Stimulated activated CD4-positive, alpha-beta T cell treated with anti-CD3 and anti-CD28 coated beads, Interleukin-4, amount 100 ng/mL, for 48 hours (primary cell): ENCODE data around the gene SUGCT.
"Not testable (repeated sequence)": the region's sequence is repeated elsewhere in the genome, so short reads cannot be mapped to it uniquely, and the experiment has no call there.

ENCODE experiments used
- DNase-seq, 2 donors: peaks; one replicate each; pipeline ENCODE4 v3.0.0-alpha.2; 2020; ENCODE audit warnings: low read depth in 2 of 2

The SUGCT gene

GRCh38 chr7:40248681-40249080 is 113.9 kb downstream of the SUGCT start:
- DNase-seq = no peak

GRCh38 chr7:40253444-40253843 is 118.6 kb downstream of the SUGCT start:
- DNase-seq = not testable (repeated sequence)

- no peak for DNase-seq
These were observed 129.1 kb downstream of the SUGCT start for GRCh38 chr7:40263752-40264390.

- no peak for DNase-seq
These were observed 132.8 kb downstream of the SUGCT start for GRCh38 chr7:40267583-40267982.

- DNase-seq = not testable (repeated sequence)
These were observed 134.0 kb downstream of the SUGCT start for GRCh38 chr7:40268810-40269209.

GRCh38 chr7:40276061-40276460 is 141.3 kb downstream of the SUGCT start:
- DNase-seq = no peak

GRCh38 chr7:40279991-40280390 is 145.2 kb downstream of the SUGCT start:
- DNase-seq = no peak

GRCh38 chr7:40282858-40283257 is 148.1 kb downstream of the SUGCT start:
- no peak for DNase-seq

GRCh38 chr7:40283391-40283790 is 148.6 kb downstream of the SUGCT start:
- DNase-seq = no peak

GRCh38 chr7:40288827-40289226 is 154.0 kb downstream of the SUGCT start:
- no peak for DNase-seq

- DNase-seq = no peak
These were observed 163.0 kb downstream of the SUGCT start for GRCh38 chr7:40297741-40298311.

- DNase-seq = no peak
These were observed 163.6 kb downstream of the SUGCT start for GRCh38 chr7:40298421-40298820.

GRCh38 chr7:40299097-40299496 is 164.3 kb downstream of the SUGCT start:
- DNase-seq = no peak

- DNase-seq = no peak
These were observed 165.4 kb downstream of the SUGCT start for GRCh38 chr7:40300146-40300670.

GRCh38 chr7:40301486-40302068 is 166.8 kb downstream of the SUGCT start:
- no peak for DNase-seq

- DNase-seq = no peak
These were observed 169.2 kb downstream of the SUGCT start for GRCh38 chr7:40303996-40304395.

- no peak for DNase-seq
These were observed 170.4 kb downstream of the SUGCT start for GRCh38 chr7:40305229-40305628.

GRCh38 chr7:40306025-40306424 is 171.2 kb downstream of the SUGCT start:
- DNase-seq = no peak

- DNase-seq = no peak
These were observed 171.8 kb downstream of the SUGCT start for GRCh38 chr7:40306596-40306995.

- DNase-seq = no peak
These were observed 175.5 kb downstream of the SUGCT start for GRCh38 chr7:40310258-40310657.

- no peak for DNase-seq
These were observed 176.5 kb downstream of the SUGCT start for GRCh38 chr7:40311307-40311706.

GRCh38 chr7:40315277-40315676 is 180.5 kb downstream of the SUGCT start:
- DNase-seq = no peak

- DNase-seq = no peak
These were observed 181.4 kb downstream of the SUGCT start for GRCh38 chr7:40316176-40316575.
